K562 (cell line): Measurements from ENCODE around the gene OSBPL7. TPM values are rescaled to one million over a fixed set of nuclear protein-coding genes. Genes with fewer than 3 reads are reported as not detected.
A peak's percentile ranks its signal among the peaks of the same experiment; 100 is the strongest.

Experiments
- ARNT ChIP-seq, 2 experiments: fragments of 450-650 bp; IDR thresholded peaks; 2 replicates each; pipeline ENCODE4 v1.6.1; 2016; ENCODE audit warnings: mild to moderate bottlenecking in 1 of 2
- CHD2 ChIP-seq: IDR thresholded peaks from 2 replicates; pipeline ENCODE4 v1.6.1; 2011; ENCODE audit warnings: low read depth, low read length
- FOXJ3 ChIP-seq: sonication (generic); formaldehyde crosslinking; IDR thresholded peaks from 2 replicates; pipeline ENCODE4 v1.4.0; 2020; ENCODE audit warnings: mild to moderate bottlenecking, missing genetic modification reagents
- FUS ChIP-seq: fragments of 200-400 bp; formaldehyde crosslinking; optimal IDR thresholded peaks from 2 replicates; pipeline ENCODE3; 2017; ENCODE audit warnings: low read depth, low read length
- HDAC3 ChIP-seq: fragments of 450-650 bp; IDR thresholded peaks from 2 replicates; pipeline ENCODE4 v1.6.1; 2018; ENCODE audit warnings: borderline replicate concordance, mild to moderate bottlenecking, moderate library complexity; ENCODE audit not compliant: partially characterized antibody
- HDGF ChIP-seq: fragments of 450-650 bp; IDR thresholded peaks from 2 replicates; pipeline ENCODE4 v1.6.1; 2016
- HMG20A ChIP-seq: fragments of 450-650 bp; formaldehyde crosslinking; conservative IDR thresholded peaks from 2 replicates; pipeline ENCODE4 v1.4.0; 2020; ENCODE audit warnings: mild to moderate bottlenecking, mixed read lengths
- JUNB ChIP-seq: fragments of 450-650 bp; formaldehyde crosslinking; conservative IDR thresholded peaks from 2 replicates; pipeline ENCODE4 v1.4.0; 2020; ENCODE audit warnings: mild to moderate bottlenecking
- KLF6 ChIP-seq: fragments of 250-450 bp; sonication (Bioruptor Pico); IDR thresholded peaks from 2 replicates; pipeline ENCODE4 v1.4.0; 2020; ENCODE audit warnings: mild to moderate bottlenecking, moderate library complexity, borderline replicate concordance
- MCM7 ChIP-seq, 2 experiments: fragments of 450-650 bp; IDR thresholded peaks; 2 replicates each; pipeline ENCODE4 v1.6.1; 2016 to 2018
- MED1 ChIP-seq: sonication (generic); formaldehyde crosslinking; IDR thresholded peaks from 2 replicates; pipeline ENCODE4 v1.8.1; 2023; ENCODE audit warnings: missing genetic modification reagents, borderline replicate concordance
- MLX ChIP-seq, 2 experiments: fragments of 450-650 bp in 1 of 2; sonication (generic) in 1 of 2; formaldehyde crosslinking; conservative IDR thresholded peaks; 2 replicates each; pipeline versions ENCODE4 v1.4.0 to v1.8.1; 2020 to 2022; ENCODE audit warnings: mild to moderate bottlenecking in 1 of 2, missing genetic modification reagents in 1 of 2
- NBN ChIP-seq: fragments of 450-650 bp; IDR thresholded peaks from 2 replicates; pipeline ENCODE4 v1.6.1; 2016; ENCODE audit warnings: low read depth, mild to moderate bottlenecking
- NCOR1 ChIP-seq: fragments of 450-650 bp; IDR thresholded peaks from 2 replicates; pipeline ENCODE4 v1.6.1; 2016; ENCODE audit warnings: mild to moderate bottlenecking, moderate library complexity
- NFXL1 ChIP-seq: fragments of 450-650 bp; formaldehyde crosslinking; IDR thresholded peaks from 2 replicates; pipeline ENCODE4 v1.4.0; 2021; ENCODE audit warnings: mild to moderate bottlenecking
- NR3C1 ChIP-seq: sonication (generic); formaldehyde crosslinking; IDR thresholded peaks from 2 replicates; pipeline ENCODE4 v1.8.1; 2022; ENCODE audit warnings: missing genetic modification reagents
- POLR2B ChIP-seq: fragments of 450-650 bp; IDR thresholded peaks from 2 replicates; pipeline ENCODE4 v1.6.1; 2018; ENCODE audit warnings: low read depth; ENCODE audit not compliant: partially characterized antibody
- PURB ChIP-seq: sonication (generic); formaldehyde crosslinking; IDR thresholded peaks from 2 replicates; pipeline ENCODE4 v1.9.0; 2021; ENCODE audit warnings: low read depth, mild to moderate bottlenecking, missing genetic modification reagents
- RBM15 ChIP-seq: fragments of 200-400 bp; formaldehyde crosslinking; IDR thresholded peaks from 2 replicates; pipeline ENCODE4 v1.6.1; 2018; ENCODE audit warnings: mild to moderate bottlenecking, low read length, moderate library complexity; ENCODE audit not compliant: insufficient read depth
- RFX7 ChIP-seq: fragments of 250-450 bp; sonication (Bioruptor Pico); IDR thresholded peaks from 2 replicates; pipeline ENCODE4 v1.5.1; 2021; ENCODE audit warnings: mild to moderate bottlenecking
- SMAD3 ChIP-seq: fragments of 450-650 bp; formaldehyde crosslinking; conservative IDR thresholded peaks from 2 replicates; pipeline ENCODE4 v1.4.0; 2020; ENCODE audit warnings: mild to moderate bottlenecking
- SMARCE1 ChIP-seq: fragments of 450-650 bp; IDR thresholded peaks from 2 replicates; pipeline ENCODE4 v1.7.1; 2016; ENCODE audit warnings: mild to moderate bottlenecking
- SMC3 ChIP-seq: conservative IDR thresholded peaks from 2 replicates; pipeline ENCODE4 v1.6.1; 2011; ENCODE audit warnings: low read depth, low read length, improper control_type of control experiment; ENCODE audit not compliant: insufficient read depth
- TBP ChIP-seq: optimal IDR thresholded peaks from 2 replicates; pipeline ENCODE3; 2011; ENCODE audit warnings: low read depth, low read length, improper control_type of control experiment
- TCF3 ChIP-seq: sonication (generic); formaldehyde crosslinking; IDR thresholded peaks from 2 replicates; pipeline ENCODE4 v1.4.0; 2020; ENCODE audit warnings: mild to moderate bottlenecking, missing genetic modification reagents
- TOE1 ChIP-seq, 2 experiments: fragments of 450-650 bp in 1 of 2; sonication (generic) in 1 of 2; formaldehyde crosslinking in 1 of 2; IDR thresholded peaks; 2 replicates each; pipeline versions ENCODE4 v1.7.1 to v1.8.0; 2016 to 2022; ENCODE audit warnings: borderline replicate concordance in 2 of 2, mild to moderate bottlenecking in 2 of 2, antibody characterized with exemption in 1 of 2, inconsistent platforms in 1 of 2, low read depth in 1 of 2, missing genetic modification reagents in 1 of 2, moderate library complexity in 1 of 2
- ZNF263 ChIP-seq: sonication (generic); formaldehyde crosslinking; IDR thresholded peaks from 2 replicates; pipeline ENCODE4 v1.8.0; 2022; ENCODE audit warnings: mild to moderate bottlenecking, missing genetic modification reagents, borderline replicate concordance
- ZNF408 ChIP-seq: fragments of 250-450 bp; sonication (Bioruptor Pico); IDR thresholded peaks from 2 replicates; pipeline ENCODE4 v1.4.0; 2020; ENCODE audit warnings: low read depth, mild to moderate bottlenecking, moderate library complexity
- polyA plus RNA-seq, 8 experiments: library from polyadenylated mRNA; depleted of rRNA in 4 of 8; stranded (reverse) in 5 of 8; unstranded in 3 of 8; fragments of >200 nt; fragmentation: Nextera tagmentation in 2 of 8; fragmentation: Illumina TruSeq in 1 of 8; extraction: Ambion mirVana in 2 of 8; extraction: Trizol in 1 of 8; gene quantifications; 2 replicates each; pipeline versions ENCODE4 v1.2.1 to v1.2.3, GENCODE V29; 2011 to 2014; ENCODE audit warnings: inconsistent platforms in 1 of 8, missing spikeins in 1 of 8
- total RNA-seq, 7 experiments: library from RNA; depleted of rRNA in 6 of 7; stranded (reverse); fragments of >200 nt in 6 of 7; fragmentation: Illumina TruSeq in 2 of 7; extraction: Trizol in 2 of 7; gene quantifications; 2 replicates each; pipeline versions ENCODE4 v1.2.1 to v1.2.3, GENCODE V29; 2011 to 2021; ENCODE audit warnings: low replicate concordance in 1 of 7
- TF ChIP-seq, protein P1 (sequence below): fragments of 450-650 bp; formaldehyde crosslinking; IDR thresholded peaks from 2 replicates; pipeline ENCODE4 v1.4.0; 2022; ENCODE audit warnings: mild to moderate bottlenecking, moderate library complexity
- TF ChIP-seq, protein P2 (sequence below): fragments of 250-450 bp; sonication (Bioruptor Pico); IDR thresholded peaks from 2 replicates; pipeline ENCODE4 v1.8.0; 2021; ENCODE audit warnings: moderate library complexity, mild to moderate bottlenecking, inconsistent platforms

Gene OSBPL7
- total and polyA plus RNA-seq, 9 of the 15 experiments (the other 6 are each of a cell fraction or from before 2014, with no cell fraction given) = 0.32 to 11.9 (median 5.8) TPM

DNA sequence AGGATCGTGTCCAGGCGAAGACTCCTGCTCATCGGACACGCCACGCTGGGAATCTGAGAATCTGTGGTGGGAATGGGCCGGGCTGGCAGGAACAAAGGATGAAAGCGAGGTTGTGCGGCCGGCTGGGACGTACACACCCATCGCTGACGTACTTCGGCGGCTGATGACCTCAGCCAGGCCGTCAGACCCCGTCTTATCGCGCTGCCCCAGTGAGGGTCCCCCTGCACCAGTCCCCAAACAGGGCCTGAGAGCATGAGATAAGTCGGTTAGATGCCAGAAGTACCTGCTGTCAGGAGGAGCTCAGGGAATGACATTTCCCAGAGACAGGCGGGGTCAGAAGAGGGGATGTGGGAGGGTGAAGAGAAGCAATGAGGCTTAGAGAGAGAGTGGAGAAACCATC, 45.3 kb upstream of the OSBPL7 start (continued):
- no peak for TF ChIP-seq MCM7 (IDR thresholded peaks at IDR 0.05)
- TF ChIP-seq NFXL1 = no peak
- peak; percentile 99 for TF ChIP-seq NCOR1
- no peak for TF ChIP-seq PURB
- TF ChIP-seq JUNB (CRISPR knock-in tag) = no peak
- peak; percentile 31 for TF ChIP-seq TBP
- TF ChIP-seq, protein P1, sequence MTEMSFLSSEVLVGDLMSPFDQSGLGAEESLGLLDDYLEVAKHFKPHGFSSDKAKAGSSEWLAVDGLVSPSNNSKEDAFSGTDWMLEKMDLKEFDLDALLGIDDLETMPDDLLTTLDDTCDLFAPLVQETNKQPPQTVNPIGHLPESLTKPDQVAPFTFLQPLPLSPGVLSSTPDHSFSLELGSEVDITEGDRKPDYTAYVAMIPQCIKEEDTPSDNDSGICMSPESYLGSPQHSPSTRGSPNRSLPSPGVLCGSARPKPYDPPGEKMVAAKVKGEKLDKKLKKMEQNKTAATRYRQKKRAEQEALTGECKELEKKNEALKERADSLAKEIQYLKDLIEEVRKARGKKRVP (CRISPR knock-in tag) = peak; percentile 72; the same call in 1 of the 2 replicates
- no peak for TF ChIP-seq HMG20A
- TF ChIP-seq, protein P2, sequence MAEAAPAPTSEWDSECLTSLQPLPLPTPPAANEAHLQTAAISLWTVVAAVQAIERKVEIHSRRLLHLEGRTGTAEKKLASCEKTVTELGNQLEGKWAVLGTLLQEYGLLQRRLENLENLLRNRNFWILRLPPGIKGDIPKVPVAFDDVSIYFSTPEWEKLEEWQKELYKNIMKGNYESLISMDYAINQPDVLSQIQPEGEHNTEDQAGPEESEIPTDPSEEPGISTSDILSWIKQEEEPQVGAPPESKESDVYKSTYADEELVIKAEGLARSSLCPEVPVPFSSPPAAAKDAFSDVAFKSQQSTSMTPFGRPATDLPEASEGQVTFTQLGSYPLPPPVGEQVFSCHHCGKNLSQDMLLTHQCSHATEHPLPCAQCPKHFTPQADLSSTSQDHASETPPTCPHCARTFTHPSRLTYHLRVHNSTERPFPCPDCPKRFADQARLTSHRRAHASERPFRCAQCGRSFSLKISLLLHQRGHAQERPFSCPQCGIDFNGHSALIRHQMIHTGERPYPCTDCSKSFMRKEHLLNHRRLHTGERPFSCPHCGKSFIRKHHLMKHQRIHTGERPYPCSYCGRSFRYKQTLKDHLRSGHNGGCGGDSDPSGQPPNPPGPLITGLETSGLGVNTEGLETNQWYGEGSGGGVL = no peak
- no peak for TF ChIP-seq ZNF408
- TF ChIP-seq SMC3 = no peak
- peak; percentile 100 for TF ChIP-seq TCF3
- TF ChIP-seq FOXJ3 (CRISPR knock-in tag) = no peak
- no peak for TF ChIP-seq RBM15
- no peak for TF ChIP-seq NR3C1 (CRISPR knock-in tag)
- TF ChIP-seq MED1 = no peak
- TF ChIP-seq KLF6 = peak; percentile 56; the same call in 1 of the 2 replicates
- TF ChIP-seq ZNF263 (CRISPR knock-in tag) = peak; percentile 55; the same call in 1 of the 2 replicates
- peak; percentile 99 for TF ChIP-seq NBN
- no peak for TF ChIP-seq HDGF
- TF ChIP-seq CHD2 = no peak
- TF ChIP-seq HDAC3 = peak; percentile 97
- TF ChIP-seq FUS = no peak
- TF ChIP-seq POLR2B = no peak
- peak; percentile 95 to 97 for TF ChIP-seq ARNT (IDR thresholded peaks at IDR 0.05)
- TF ChIP-seq MLX (CRISPR knock-in tag; conservative IDR thresholded peaks at IDR 0.05) = no peak
- TF ChIP-seq SMAD3 (CRISPR knock-in tag) = peak; percentile 90
- peak; percentile 99 for TF ChIP-seq SMARCE1
- TF ChIP-seq RFX7 (CRISPR knock-in tag) = no peak
- peak; percentile 84 for TF ChIP-seq TOE1 (IDR thresholded peaks at IDR 0.05; ENCODE audit: borderline replicate concordance)
- TF ChIP-seq TOE1 (CRISPR knock-in tag; IDR thresholded peaks at IDR 0.05; ENCODE audit: borderline replicate concordance, low read depth) = no peak
